Cardiac fibroblast (primary cell): Measurements from ENCODE around the gene PIK3AP1.
"Not testable (repeated sequence)": the region's sequence is repeated elsewhere in the genome, so short reads cannot be mapped to it uniquely, and the experiment has no call there.

ENCODE experiments used
- DNase-seq, 2 donors: peaks; one replicate each; pipeline versions ENCODE4 v3.0.0 to v3.0.0-alpha.2; 2010; ENCODE audit warnings: low read depth in 2 of 2
- H3K4me3 ChIP-seq, 2 donors: replicated peaks in 1 of 2; 1 replicate in 1 of 2; 2 replicates in 1 of 2; pipeline ENCODE4 v1.5.1; 2011; ENCODE audit warnings: low read depth in 2 of 2, low read length in 2 of 2, mild to moderate bottlenecking in 2 of 2, moderate library complexity in 1 of 2
- TF ChIP-seq, protein P1 (sequence below): IDR thresholded peaks from one replicate; pipeline ENCODE4 v1.5.1; 2011; ENCODE audit warnings: low read depth, mild to moderate bottlenecking, low read length, inconsistent platforms

Gene PIK3AP1

DNA sequence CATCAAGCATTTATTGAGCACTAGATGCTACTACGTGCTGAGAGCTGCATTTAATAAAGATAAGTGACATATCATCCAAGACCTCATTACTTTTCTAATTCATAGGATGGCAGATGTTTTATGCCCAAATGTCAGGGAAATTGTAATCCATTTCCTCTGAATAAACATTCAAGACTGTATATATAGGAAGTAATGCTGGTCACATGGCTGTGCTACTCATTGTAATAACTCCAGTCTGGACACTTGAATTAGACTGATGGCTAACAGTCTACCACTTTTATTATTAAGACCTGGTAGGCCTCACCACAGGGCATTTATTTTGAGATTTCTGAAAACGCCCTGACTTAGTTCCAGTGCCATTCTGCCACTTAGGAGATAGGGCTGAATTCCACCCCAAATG, 36.6 kb downstream of the PIK3AP1 start:
- DNase-seq = no peak
- TF ChIP-seq, protein P1, sequence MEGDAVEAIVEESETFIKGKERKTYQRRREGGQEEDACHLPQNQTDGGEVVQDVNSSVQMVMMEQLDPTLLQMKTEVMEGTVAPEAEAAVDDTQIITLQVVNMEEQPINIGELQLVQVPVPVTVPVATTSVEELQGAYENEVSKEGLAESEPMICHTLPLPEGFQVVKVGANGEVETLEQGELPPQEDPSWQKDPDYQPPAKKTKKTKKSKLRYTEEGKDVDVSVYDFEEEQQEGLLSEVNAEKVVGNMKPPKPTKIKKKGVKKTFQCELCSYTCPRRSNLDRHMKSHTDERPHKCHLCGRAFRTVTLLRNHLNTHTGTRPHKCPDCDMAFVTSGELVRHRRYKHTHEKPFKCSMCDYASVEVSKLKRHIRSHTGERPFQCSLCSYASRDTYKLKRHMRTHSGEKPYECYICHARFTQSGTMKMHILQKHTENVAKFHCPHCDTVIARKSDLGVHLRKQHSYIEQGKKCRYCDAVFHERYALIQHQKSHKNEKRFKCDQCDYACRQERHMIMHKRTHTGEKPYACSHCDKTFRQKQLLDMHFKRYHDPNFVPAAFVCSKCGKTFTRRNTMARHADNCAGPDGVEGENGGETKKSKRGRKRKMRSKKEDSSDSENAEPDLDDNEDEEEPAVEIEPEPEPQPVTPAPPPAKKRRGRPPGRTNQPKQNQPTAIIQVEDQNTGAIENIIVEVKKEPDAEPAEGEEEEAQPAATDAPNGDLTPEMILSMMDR = no peak
- no peak overlapping the region for H3K4me3 ChIP-seq

DNA sequence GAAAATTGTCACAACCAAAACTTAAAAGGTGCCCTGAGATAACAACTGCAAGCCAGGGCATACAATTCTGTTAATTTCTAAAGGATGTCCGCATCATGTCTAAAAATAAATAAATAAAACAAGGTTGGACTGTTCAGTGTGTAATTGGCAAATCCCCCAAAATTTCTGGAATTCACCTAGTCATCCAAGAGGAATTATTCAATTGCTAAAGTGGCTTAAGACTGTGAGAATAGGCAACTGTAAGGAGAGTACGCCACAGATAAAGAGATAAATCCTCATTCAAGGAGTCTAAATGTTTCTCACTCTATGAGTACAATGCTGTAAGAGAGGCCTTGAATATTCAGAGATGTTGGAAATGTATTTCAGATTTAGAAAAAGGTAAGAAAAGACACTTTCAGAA, 37.2 kb downstream of the PIK3AP1 start:
- peak; percentile 10 to 25 for DNase-seq
- TF ChIP-seq, protein P1 = no peak
- no peak overlapping the region for H3K4me3 ChIP-seq

DNA sequence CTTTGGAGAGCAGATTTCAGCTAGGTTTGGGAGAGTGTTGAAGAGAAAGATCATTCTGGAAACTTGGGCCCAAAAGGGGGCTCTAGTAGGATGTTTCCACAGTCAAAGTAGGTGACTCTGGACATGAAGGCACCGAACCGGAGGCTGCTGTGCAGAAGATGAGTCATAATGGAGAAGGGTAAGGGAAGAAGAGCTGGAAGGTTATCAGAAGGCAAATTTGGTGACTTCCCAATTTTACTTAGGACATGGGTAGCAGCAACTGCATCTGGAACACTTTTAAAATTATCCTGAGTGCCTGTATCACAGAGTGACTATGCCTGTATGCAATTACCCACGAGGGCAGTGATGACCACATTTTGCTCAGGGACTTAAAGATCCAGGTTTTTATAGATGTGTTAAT, 38.8 kb downstream of the PIK3AP1 start:
- TF ChIP-seq, protein P1 = no peak
- DNase-seq = no peak
- H3K4me3 ChIP-seq = no peak overlapping the region

DNA sequence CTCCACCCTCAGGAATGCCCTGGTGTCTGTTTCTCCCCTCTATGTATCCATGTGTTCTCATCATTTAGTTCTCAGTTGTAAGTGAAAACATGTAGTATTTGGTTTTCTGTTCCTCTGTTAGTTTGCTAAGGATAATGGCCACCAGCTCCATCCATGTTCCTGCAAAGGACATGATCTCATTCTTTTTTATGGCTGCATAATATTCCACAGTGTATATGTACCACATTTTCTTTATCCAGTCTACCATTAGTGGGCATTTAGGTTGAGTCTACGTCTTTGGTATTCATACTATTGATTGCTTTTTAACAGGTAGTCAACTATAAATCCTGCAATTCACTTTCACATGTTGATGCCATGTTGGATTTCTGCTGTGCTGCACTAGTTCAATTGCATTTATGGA, 39.9 kb downstream of the PIK3AP1 start:
- DNase-seq, H3K4me3 ChIP-seq: not testable (repeated sequence)

DNA sequence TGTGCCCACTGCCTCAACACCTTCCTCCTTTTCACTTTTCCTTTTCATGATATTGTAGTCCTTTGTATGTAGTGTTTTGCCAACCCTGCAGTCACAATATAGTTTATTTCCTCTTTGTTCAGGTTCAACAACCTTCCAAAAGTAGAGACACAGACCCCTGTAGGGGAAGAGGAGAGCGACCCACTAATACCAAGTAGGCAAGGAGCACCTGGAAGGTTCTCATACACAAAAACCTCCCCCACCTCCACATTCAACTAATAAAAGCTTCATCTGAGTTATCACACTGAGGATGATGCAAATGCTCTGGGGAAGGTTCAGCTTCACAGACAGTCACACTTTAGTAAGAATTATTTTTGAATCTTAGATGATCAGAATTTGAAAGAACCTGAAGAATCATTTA, 41.6 kb downstream of the PIK3AP1 start:
- TF ChIP-seq, protein P1 = no peak
- H3K4me3 ChIP-seq = no peak overlapping the region
- DNase-seq = no peak

DNA sequence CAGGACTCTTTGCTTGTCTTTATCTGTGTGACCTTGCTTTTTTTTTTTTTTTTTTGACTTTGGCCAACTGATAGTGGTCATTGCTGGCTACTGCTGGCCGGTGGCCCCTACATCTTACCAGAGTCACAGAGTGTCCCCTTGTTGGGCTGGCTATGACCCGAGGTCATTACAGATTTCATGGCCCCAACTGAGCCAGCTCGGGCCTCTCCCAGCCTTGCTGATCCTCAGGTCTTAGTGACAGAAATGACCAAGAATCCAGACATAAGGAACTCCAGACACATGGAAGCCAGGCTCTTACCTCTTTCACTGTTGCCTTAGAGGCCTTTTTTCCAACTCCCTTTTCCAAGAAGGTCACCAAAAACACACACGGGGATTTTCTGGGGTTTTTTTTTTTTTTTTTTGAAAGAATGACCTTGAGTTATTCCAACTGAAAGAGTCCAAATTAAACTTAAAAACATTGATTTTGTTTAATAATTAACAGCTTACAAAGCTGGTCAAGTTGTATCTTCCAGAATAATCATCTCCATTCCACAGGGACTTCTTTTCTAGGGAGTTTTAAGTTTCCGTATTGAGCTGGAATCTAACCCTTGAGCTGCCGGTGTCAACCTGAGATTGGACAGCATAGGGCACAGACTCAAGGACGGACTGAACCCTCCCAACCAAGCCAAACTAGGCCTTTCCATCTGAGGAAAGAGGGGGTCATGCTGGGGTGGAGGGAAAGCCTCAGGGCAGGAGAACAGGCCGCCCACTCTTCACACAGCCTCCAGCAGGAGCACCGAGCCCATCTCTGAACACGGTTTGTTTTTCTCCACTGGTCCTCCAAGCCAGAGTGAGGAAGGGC, 43.8 kb downstream of the PIK3AP1 start:
- no peak for DNase-seq
- TF ChIP-seq, protein P1 = no peak
- no peak overlapping the region for H3K4me3 ChIP-seq

DNA sequence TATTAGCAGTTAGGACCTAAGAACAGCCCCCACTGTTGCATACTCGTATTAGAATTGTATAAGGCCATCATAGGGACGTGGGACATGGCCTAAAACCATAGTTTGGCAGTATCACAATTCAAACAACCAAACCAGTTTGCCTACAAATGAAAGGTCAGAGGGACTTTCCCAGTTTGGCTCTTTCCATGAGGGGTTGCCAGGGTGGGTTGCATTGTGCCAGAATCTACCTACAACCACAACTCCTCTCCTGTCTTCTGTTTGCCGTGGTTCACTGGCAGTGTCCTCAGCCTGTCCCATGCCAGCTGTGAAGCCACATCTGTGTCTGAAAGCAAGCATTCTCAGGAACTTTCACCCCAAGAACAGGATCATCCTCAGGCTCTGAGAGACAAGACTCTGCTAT, 44.5 kb downstream of the PIK3AP1 start:
- no peak for DNase-seq
- TF ChIP-seq, protein P1 = no peak
- no peak overlapping the region for H3K4me3 ChIP-seq
